Smooth muscle cell (in vitro differentiated cells): Measurements from ENCODE around the gene ARHGAP24. TPM values are rescaled to one million over a fixed set of nuclear protein-coding genes. Genes with fewer than 3 reads are reported as not detected.
A peak's percentile ranks its signal among the peaks of the same experiment; 100 is the strongest.
"Not testable (repeated sequence)": the region's sequence is repeated elsewhere in the genome, so short reads cannot be mapped to it uniquely, and the experiment has no call there.

Experiments used
- DNase-seq: peaks from one replicate; lab custom pipeline; 2025; ENCODE audit not compliant: unreplicated experiment; lab: John Stamatoyannopoulos, UW
- H2AFZ ChIP-seq: fragments of 200-600 bp; sonication (generic); 2 replicates; pipeline ENCODE4 v1.6.0; 2016; ENCODE audit warnings: antibody characterized with exemption, low read depth, mild to moderate bottlenecking
- H3F3A ChIP-seq: fragments of 200-600 bp; sonication (generic); 2 replicates; pipeline ENCODE4 v1.6.0; 2017; ENCODE audit warnings: antibody characterized with exemption, low read depth
- H3K27ac ChIP-seq: fragments of 200-600 bp; sonication (generic); 2 replicates; pipeline ENCODE4 v1.5.1; 2016; ENCODE audit warnings: low read depth, mild to moderate bottlenecking
- H3K27me3 ChIP-seq: fragments of 200-600 bp; sonication (generic); 2 replicates; pipeline ENCODE4 v1.6.1; 2016; ENCODE audit warnings: low read depth, mild to moderate bottlenecking
- H3K36me3 ChIP-seq: fragments of 200-600 bp; sonication (generic); 2 replicates; pipeline ENCODE4 v1.5.1; 2016; ENCODE audit warnings: low read depth
- H3K4me1 ChIP-seq: fragments of 200-600 bp; sonication (generic); 2 replicates; pipeline ENCODE4 v1.5.1; 2016; ENCODE audit warnings: low read depth
- H3K4me2 ChIP-seq: fragments of 200-600 bp; sonication (generic); 2 replicates; pipeline ENCODE4 v1.6.0; 2016; ENCODE audit warnings: mild to moderate bottlenecking
- H3K4me3 ChIP-seq: fragments of 200-600 bp; sonication (generic); 2 replicates; pipeline ENCODE4 v1.5.1; 2016; ENCODE audit warnings: mild to moderate bottlenecking
- H3K79me2 ChIP-seq: fragments of 200-600 bp; sonication (generic); 2 replicates; pipeline ENCODE4 v1.6.0; 2016; ENCODE audit warnings: low read depth, mild to moderate bottlenecking
- H3K9ac ChIP-seq: fragments of 200-600 bp; sonication (generic); 2 replicates; pipeline ENCODE4 v1.6.0; 2016; ENCODE audit warnings: low read depth
- H3K9me3 ChIP-seq: fragments of 200-600 bp; sonication (generic); replicated peaks from 2 replicates; pipeline ENCODE4 v1.5.1; 2016; ENCODE audit warnings: low read depth
- H4K20me1 ChIP-seq: fragments of 200-600 bp; sonication (generic); 2 replicates; pipeline ENCODE4 v1.6.0; 2016; ENCODE audit warnings: low read depth
- WGBS: methylation state at CpG from one replicate; pipeline ENCODE4 v1.1.7; 2016; ENCODE audit warnings: low lambda C conversion rate; 5-methylcytosine and 5-hydroxymethylcytosine counted together
- polyA plus RNA-seq: library from polyadenylated mRNA; unstranded; fragments of >200 nt; fragmentation: Nextera tagmentation; extraction: Ambion mirVana; gene quantifications from 2 replicates; pipeline ENCODE4 v1.2.1, GENCODE V29; 2016
- total RNA-seq: library from RNA; depleted of rRNA; stranded (reverse); fragments of >200 nt; gene quantifications from 2 replicates; pipeline ENCODE4 v1.2.3, GENCODE V29; 2014
- TF ChIP-seq, protein P1 (sequence below): fragments of 200-600 bp; sonication (generic); IDR thresholded peaks from 2 replicates; pipeline ENCODE4 v1.5.1; 2017; ENCODE audit warnings: borderline replicate concordance, mild to moderate bottlenecking, antibody characterized with exemption; ENCODE audit not compliant: insufficient read depth, poor library complexity, severe bottlenecking

Gene ARHGAP24
- total and polyA plus RNA-seq, 2 experiments from 2014 or later: 4.9 to 18.2 TPM

DNA sequence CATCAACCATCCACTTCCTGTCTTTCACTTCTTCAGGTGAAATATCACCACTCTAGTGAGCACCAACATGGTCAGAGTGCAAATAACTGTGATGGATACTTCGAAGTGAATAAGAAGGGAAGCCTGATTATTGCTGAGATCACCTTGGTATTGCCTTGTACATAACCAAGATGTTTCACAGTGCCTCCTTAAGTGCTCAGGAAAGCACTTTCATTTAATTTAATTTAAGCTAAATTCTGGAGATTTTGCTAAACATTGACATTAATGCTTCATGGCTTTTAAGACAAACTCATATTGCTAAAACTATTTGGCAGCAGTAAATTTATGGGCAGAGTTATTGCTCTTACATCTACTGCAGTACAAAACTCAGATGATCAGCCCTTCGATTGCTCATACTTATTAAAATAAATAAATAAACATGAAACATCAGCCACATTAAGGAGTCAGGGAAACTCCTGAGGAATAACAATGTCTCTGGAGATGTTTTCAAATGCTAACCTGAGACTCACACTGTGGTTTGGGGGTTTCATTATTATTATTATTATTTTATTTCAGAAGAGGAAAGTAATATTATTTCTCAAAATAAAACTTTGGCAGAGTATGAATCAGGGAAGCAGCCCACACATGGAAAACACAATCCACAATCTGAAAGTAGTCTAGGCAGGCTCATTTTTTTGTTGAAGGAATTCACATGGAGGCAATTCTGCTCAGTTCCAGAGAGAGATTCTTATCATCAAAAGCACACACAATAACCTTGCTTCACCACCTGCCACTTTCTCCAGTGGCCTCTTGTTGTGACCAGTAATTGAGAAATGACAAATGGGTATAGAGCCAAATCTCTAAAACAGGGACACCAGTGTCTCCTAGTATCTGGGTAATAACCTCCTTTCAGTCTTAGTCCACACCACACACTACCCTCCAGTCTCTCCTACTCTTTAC, 540.7 kb downstream of the ARHGAP24 start:
- Histone ChIP-seq H2AFZ (no peak overlapping the region), H3K4me2 (peak overlapping the region; percentile 60), H3K27ac (peak overlapping the region; percentile 11), H3K9me3 (no peaks in the 10 kb centered on the region), H3F3A (no peaks in the 10 kb centered on the region), H4K20me1 (no peaks in the 10 kb centered on the region), H3K9ac (no peak overlapping the region), H3K27me3 (no peaks in the 10 kb centered on the region), H3K4me3 (no peak overlapping the region), H3K79me2 (no peaks in the 10 kb centered on the region), H3K4me1 (peaks cover 14% of the 10 kb centered on the region), H3K36me3 (no peaks in the 10 kb centered on the region)
- TF ChIP-seq, protein P1, sequence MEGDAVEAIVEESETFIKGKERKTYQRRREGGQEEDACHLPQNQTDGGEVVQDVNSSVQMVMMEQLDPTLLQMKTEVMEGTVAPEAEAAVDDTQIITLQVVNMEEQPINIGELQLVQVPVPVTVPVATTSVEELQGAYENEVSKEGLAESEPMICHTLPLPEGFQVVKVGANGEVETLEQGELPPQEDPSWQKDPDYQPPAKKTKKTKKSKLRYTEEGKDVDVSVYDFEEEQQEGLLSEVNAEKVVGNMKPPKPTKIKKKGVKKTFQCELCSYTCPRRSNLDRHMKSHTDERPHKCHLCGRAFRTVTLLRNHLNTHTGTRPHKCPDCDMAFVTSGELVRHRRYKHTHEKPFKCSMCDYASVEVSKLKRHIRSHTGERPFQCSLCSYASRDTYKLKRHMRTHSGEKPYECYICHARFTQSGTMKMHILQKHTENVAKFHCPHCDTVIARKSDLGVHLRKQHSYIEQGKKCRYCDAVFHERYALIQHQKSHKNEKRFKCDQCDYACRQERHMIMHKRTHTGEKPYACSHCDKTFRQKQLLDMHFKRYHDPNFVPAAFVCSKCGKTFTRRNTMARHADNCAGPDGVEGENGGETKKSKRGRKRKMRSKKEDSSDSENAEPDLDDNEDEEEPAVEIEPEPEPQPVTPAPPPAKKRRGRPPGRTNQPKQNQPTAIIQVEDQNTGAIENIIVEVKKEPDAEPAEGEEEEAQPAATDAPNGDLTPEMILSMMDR: no peak
- 94% methylated on average over 2 of the region's 2 CpGs for WGBS
- DNase-seq: no peak

DNA sequence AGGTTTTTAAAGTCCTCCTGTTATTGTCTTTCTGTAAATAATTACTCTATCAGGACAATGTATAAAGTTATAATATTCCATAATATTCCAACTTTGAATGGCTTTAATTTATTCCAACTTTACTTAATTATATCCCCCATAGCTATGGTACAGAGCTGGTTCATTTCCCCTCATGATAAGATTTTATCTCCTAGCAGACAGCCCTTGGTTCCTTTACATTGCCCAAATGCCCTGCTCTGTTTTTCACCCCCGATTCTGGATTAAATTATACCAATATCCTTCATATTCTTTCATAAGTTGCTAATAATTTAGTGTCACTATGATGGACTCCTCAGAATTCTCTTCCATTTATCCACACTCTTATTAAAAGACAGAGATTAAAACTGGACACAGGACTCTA, 544.4 kb downstream of the ARHGAP24 start:
- DNase-seq: no peak
- Histone ChIP-seq H3K4me2 (no peak overlapping the region), H2AFZ (no peak overlapping the region), H3K79me2 (no peaks in the 10 kb centered on the region), H3K9me3 (no peaks in the 10 kb centered on the region), H3K36me3 (no peaks in the 10 kb centered on the region), H3K9ac (no peak overlapping the region), H3F3A (no peaks in the 10 kb centered on the region), H3K4me3 (no peak overlapping the region), H4K20me1 (no peaks in the 10 kb centered on the region), H3K4me1 (peaks cover 13% of the 10 kb centered on the region), H3K27ac (no peak overlapping the region), H3K27me3 (no peaks in the 10 kb centered on the region)
- TF ChIP-seq, protein P1: no peak
- 93% methylated on average over 1 of the region's 1 CpG for WGBS

DNA sequence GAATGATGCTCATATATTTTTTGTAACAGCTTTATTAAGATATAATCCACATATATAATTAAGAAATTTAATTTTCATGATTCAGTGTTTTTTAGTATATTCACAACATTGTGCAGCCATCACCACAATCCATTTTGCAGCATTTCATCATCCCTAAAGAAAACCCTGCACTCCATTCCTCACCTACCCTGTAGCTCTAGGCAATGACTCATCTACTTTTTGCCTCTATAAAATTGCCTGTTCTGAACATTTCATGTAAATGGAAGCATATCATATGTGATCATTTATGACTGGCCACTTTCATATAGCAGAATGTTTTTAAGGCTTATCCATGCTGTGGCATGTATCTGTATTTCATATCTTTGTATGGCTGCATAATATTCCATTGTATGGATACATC, 545.0 kb downstream of the ARHGAP24 start:
- Histone ChIP-seq H3K9me3 (no peaks in the 10 kb centered on the region), H3F3A (no peaks in the 10 kb centered on the region), H3K79me2 (no peaks in the 10 kb centered on the region), H3K4me1 (peaks cover 8% of the 10 kb centered on the region), H3K36me3 (no peaks in the 10 kb centered on the region), H3K4me3 (no peak overlapping the region), H3K9ac (no peak overlapping the region), H4K20me1 (no peaks in the 10 kb centered on the region), H2AFZ (no peak overlapping the region), H3K27me3 (no peaks in the 10 kb centered on the region), H3K27ac (no peak overlapping the region), H3K4me2 (no peak overlapping the region)
- TF ChIP-seq, protein P1: no peak
- no peak for DNase-seq

DNA sequence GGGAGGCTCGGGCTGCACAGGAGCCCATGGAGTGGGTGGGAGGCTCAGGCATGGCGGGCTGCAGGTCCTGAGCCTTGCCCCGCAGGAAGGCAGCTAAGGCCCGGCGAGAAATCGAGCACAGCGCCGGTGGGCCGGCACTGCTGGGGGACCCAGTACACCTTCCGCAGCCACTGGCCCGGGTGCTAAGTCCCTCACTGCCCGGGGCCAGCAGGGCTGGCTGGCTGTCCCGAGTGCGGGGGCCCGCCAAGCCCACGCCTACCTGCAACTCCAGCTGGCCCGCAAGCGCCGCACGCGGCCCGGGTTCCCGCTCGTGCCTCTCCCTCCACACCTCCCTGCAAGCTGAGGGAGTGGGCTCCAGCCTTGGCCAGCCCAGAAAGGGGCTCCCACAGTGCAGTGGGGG, 546.7 kb downstream of the ARHGAP24 start:
- not testable (repeated sequence) for H3K4me2 ChIP-seq, H3K9me3 ChIP-seq, H3K36me3 ChIP-seq, H3K27ac ChIP-seq, H3K27me3 ChIP-seq, H3K9ac ChIP-seq, H4K20me1 ChIP-seq, H3K4me3 ChIP-seq, H2AFZ ChIP-seq, H3K4me1 ChIP-seq, H3K79me2 ChIP-seq, DNase-seq, H3F3A ChIP-seq
- WGBS: 96% methylated on average over 15 of the region's 24 CpGs
